Measurements from ENCODE around the gene PALD1.

The PALD1 gene

DNA sequence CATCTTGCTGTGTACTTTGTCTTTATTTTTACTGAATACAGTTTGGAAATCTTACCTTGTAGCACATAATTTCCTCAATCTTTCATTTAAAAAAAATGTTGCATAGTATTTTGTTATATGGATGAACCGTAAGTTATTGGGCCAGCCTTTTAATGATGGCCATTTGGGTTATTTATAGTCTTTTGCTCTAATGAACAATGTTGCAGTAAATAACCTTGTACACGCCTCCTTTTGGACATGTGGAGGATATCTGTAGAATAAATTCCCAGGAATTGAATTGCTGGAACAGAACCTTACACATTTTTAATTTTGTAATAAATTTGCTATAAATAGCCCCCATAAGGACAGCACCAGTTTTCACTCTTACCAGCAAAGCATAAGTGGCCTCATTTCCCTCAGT lies 136.6 kb downstream of the PALD1 start:
- no peak for DNase-seq (ENCODE audit: low spot score)
- no peak for TF ChIP-seq CTCF (IDR thresholded peaks at IDR 0.05; ENCODE audit: extremely low read depth, insufficient read depth, missing control alignments)
- in situ Hi-C loops (cut with MboI; ENCODE audit: low pct_unique_long_range_greater_than_20kb, low sequenced_read_pairs, unreplicated experiment), result no loop called here

GRCh38 chr10:70615784-70616522 lies 137.4 kb downstream of the PALD1 start:
- in situ Hi-C loops (cut with MboI; ENCODE audit: low pct_unique_long_range_greater_than_20kb, low sequenced_read_pairs, unreplicated experiment), result no loop called here
- no peak for DNase-seq (ENCODE audit: low spot score)
- no peak for TF ChIP-seq CTCF (IDR thresholded peaks at IDR 0.05; ENCODE audit: extremely low read depth, insufficient read depth, missing control alignments)

- no peak for DNase-seq (ENCODE audit: low spot score)
- TF ChIP-seq CTCF (IDR thresholded peaks at IDR 0.05; ENCODE audit: extremely low read depth, insufficient read depth, missing control alignments), result no peak
- in situ Hi-C loops (cut with MboI; ENCODE audit: low pct_unique_long_range_greater_than_20kb, low sequenced_read_pairs, unreplicated experiment), result no loop called here
These were observed 138.2 kb downstream of the PALD1 start for GRCh38 chr10:70616761-70617160.

Measured in GM13977 (cell line).